Measurements from ENCODE around the gene SAV1. TPM values are rescaled to one million over a fixed set of nuclear protein-coding genes. Genes with fewer than 3 reads are reported as not detected.

Gene SAV1
- total RNA-seq, 2 donors from 2014 or later = 25.4 to 29.7 TPM

DNA sequence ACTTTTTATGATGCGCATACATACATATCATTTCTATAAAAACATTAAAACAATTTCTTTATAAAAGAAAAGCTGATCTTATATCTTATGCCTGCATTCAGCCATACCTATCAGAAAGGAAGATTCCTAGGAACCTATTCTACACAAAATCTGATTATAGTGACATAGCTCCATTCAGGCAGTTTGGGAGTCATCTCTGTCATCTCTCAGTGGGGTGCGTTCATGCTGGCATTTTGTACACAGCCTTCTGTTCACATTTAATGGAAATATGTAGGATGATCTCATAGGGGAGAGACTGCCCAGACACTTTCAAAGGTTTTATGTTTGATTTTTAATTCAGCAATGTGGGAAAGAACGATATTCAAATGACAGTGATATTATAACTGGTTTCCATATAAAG lies 55.3 kb downstream of the SAV1 start:
- no peak overlapping the region for H3K27ac ChIP-seq
- H3K4me1 ChIP-seq = no peaks in the 10 kb centered on the region
- no peak for DNase-seq (ENCODE audit: low spot score)
- TF ChIP-seq, protein P1, sequence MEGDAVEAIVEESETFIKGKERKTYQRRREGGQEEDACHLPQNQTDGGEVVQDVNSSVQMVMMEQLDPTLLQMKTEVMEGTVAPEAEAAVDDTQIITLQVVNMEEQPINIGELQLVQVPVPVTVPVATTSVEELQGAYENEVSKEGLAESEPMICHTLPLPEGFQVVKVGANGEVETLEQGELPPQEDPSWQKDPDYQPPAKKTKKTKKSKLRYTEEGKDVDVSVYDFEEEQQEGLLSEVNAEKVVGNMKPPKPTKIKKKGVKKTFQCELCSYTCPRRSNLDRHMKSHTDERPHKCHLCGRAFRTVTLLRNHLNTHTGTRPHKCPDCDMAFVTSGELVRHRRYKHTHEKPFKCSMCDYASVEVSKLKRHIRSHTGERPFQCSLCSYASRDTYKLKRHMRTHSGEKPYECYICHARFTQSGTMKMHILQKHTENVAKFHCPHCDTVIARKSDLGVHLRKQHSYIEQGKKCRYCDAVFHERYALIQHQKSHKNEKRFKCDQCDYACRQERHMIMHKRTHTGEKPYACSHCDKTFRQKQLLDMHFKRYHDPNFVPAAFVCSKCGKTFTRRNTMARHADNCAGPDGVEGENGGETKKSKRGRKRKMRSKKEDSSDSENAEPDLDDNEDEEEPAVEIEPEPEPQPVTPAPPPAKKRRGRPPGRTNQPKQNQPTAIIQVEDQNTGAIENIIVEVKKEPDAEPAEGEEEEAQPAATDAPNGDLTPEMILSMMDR (IDR thresholded peaks at IDR 0.05) = no peak
- no peaks in the 10 kb centered on the region for H3K36me3 ChIP-seq
- no peak overlapping the region for H3K4me3 ChIP-seq
- H3K27me3 ChIP-seq = no peaks in the 10 kb centered on the region
- H3K9me3 ChIP-seq = no peaks in the 10 kb centered on the region

DNA sequence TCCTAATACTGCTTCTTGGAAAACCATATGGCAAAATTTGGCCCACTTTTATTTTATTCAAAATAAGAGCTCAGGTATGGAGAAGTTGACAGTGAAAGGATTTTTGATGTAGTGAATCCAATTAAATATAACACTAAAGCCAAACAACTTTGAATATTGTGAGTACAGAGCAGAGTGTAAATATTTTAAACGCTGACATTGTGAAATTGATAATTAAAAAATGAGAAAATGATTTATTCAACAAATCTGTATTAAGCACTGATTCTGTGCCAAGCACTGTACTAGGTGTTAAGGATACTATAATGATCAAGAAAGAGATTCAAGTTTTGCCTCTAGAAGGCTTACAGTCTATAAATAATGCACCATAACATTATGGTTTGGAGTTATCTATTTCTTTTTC lies 57.6 kb downstream of the SAV1 start:
- Histone ChIP-seq H3K27ac (no peak overlapping the region), H3K9me3 (no peaks in the 10 kb centered on the region), H3K4me1 (no peaks in the 10 kb centered on the region), H3K4me3 (no peak overlapping the region), H3K36me3 (no peaks in the 10 kb centered on the region), H3K27me3 (no peaks in the 10 kb centered on the region)
- DNase-seq (ENCODE audit: low spot score) = no peak
- TF ChIP-seq, protein P1 (IDR thresholded peaks at IDR 0.05) = no peak

DNA sequence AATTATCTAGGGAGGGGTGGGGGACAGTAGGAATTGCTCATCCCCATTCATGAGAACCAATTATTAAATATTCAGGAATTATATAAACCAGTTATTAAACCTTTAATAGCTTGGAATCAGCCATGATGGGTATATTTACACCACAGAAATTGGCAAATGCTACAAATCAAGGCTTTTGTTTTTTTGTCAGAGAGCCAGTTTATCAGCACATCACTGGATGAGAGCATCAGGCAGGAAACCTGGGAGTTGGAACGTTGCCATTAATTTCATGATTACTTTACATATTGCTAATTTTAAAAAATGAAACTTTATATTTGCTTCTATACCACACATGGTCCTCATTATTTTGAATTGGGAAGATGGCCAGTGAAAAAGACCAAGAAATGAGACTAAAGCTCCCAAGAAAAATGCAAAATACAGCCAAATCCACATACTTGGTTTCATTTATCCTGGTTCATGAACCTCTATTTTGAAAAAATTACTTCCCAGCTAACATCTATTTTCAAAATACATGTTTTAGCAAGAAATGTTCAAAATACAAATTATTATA lies 59.7 kb downstream of the SAV1 start:
- no peaks in the 10 kb centered on the region for H3K4me1 ChIP-seq
- H3K4me3 ChIP-seq = no peak overlapping the region
- H3K27me3 ChIP-seq = no peaks in the 10 kb centered on the region
- no peak overlapping the region for H3K27ac ChIP-seq
- no peak for DNase-seq (ENCODE audit: low spot score)
- no peaks in the 10 kb centered on the region for H3K9me3 ChIP-seq
- TF ChIP-seq, protein P1 (IDR thresholded peaks at IDR 0.05) = no peak
- no peaks in the 10 kb centered on the region for H3K36me3 ChIP-seq

DNA sequence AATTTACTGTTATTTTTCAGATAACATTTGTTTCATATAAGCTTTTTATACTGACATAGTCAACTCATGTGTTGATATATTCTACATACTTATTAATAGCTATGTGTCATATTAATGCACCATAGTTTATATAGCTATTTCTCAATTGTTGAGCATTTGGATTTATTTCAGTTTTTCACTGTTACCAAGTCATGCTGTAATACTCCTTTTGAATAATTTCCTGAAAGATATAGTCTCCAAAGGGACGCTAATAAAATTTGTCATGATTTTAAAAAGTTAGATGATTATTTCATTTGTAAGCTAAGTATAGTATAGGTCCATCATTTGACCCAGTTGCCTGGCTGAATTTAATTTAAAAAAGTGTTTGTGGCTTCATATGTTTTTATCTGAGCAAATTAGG lies 60.3 kb downstream of the SAV1 start:
- Histone ChIP-seq H3K9me3 (no peaks in the 10 kb centered on the region), H3K4me1 (no peaks in the 10 kb centered on the region), H3K36me3 (no peaks in the 10 kb centered on the region), H3K4me3 (no peak overlapping the region), H3K27me3 (no peaks in the 10 kb centered on the region), H3K27ac (no peak overlapping the region)
- no peak for DNase-seq (ENCODE audit: low spot score)
- TF ChIP-seq, protein P1 (IDR thresholded peaks at IDR 0.05) = no peak

DNA sequence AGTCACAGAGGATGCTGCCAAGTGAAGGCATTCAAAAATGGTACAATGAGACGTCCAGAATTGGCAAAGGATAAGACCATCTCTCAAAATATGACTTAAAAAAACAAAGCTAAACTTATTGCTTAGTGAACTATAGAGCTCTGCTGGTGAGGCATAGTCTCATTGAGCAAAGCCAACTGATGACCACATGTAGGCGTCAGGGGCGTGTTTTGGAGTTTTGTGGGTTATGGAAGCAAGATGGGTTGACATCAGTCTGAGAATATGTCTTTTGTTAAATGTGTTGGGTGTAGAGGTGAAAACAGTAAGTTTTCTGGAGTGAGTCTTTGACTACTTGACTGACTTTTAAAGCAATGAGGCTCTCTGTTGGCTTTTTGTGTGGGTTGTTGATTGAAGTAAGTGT lies 60.9 kb downstream of the SAV1 start:
- Histone ChIP-seq H3K36me3 (no peaks in the 10 kb centered on the region), H3K4me3 (no peak overlapping the region), H3K27me3 (no peaks in the 10 kb centered on the region), H3K4me1 (no peaks in the 10 kb centered on the region), H3K27ac (no peak overlapping the region), H3K9me3 (no peaks in the 10 kb centered on the region)
- TF ChIP-seq, protein P1 (IDR thresholded peaks at IDR 0.05) = no peak
- DNase-seq (ENCODE audit: low spot score) = no peak

DNA sequence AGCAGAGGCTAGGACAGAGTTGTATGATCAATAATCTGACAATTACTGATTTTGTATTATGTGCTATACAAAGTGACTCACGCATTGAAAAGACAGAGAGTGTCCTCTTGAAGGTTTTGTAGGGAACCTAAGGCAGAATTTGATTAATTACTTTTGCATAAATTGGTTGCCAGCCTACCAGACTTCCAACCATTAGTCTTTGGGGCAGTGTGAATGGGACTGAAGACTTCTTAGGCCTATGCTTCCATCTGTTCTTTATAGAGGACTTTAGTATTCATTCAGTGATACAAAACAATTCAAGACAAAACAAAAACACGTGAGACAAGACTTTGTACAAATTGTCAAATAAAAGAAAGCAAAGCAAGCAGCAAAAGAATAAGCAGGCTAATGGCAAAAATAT lies 61.6 kb downstream of the SAV1 start:
- TF ChIP-seq, protein P1 (IDR thresholded peaks at IDR 0.05) = no peak
- no peak for DNase-seq (ENCODE audit: low spot score)
- Histone ChIP-seq H3K27ac (no peak overlapping the region), H3K4me3 (no peak overlapping the region), H3K36me3 (no peaks in the 10 kb centered on the region), H3K27me3 (no peaks in the 10 kb centered on the region), H3K4me1 (no peaks in the 10 kb centered on the region), H3K9me3 (no peaks in the 10 kb centered on the region)
